Ascending aorta (tissue), 2 donors: Measurements from ENCODE around the gene TTBK2. TPM values are rescaled to one million over a fixed set of nuclear protein-coding genes. Genes with fewer than 3 reads are reported as not detected.

Experiments
- DNase-seq, 2 donors: peaks; one replicate each; pipeline ENCODE4 v3.0.0-alpha.2; 2019; ENCODE audit warnings: low spot score in 2 of 2
- H3K27ac ChIP-seq, 2 donors: fragments of 200-600 bp; sonication (generic); one replicate each; pipeline ENCODE4 v1.5.1; 2016 to 2017; ENCODE audit warnings: mild to moderate bottlenecking in 1 of 2
- H3K27me3 ChIP-seq: fragments of 200-600 bp; sonication (generic); one replicate; pipeline ENCODE4 v1.5.1; 2017
- H3K36me3 ChIP-seq, 2 donors: fragments of 200-600 bp; sonication (generic); one replicate each; pipeline ENCODE4 v1.5.1; 2016
- H3K4me1 ChIP-seq, 2 donors: fragments of 200-600 bp; sonication (generic); one replicate each; pipeline ENCODE4 v1.5.1; 2016 to 2017; ENCODE audit warnings: mild to moderate bottlenecking in 1 of 2
- H3K4me3 ChIP-seq, 2 donors: fragments of 200-600 bp; sonication (generic); one replicate each; pipeline ENCODE4 v1.5.1; 2016 to 2017; ENCODE audit warnings: mild to moderate bottlenecking in 1 of 2
- H3K9me3 ChIP-seq, 2 donors: fragments of 200-600 bp; sonication (generic); one replicate each; pipeline ENCODE4 v1.5.1; 2016
- CTCF ChIP-seq, 3 experiments: fragments of 200-600 bp in 2 of 3; fragments of 450-650 bp in 1 of 3; sonication (generic) in 2 of 3; IDR thresholded peaks; one replicate each; pipeline ENCODE4 v1.5.1; 2016 to 2019; ENCODE audit warnings: antibody characterized with exemption in 3 of 3, mild to moderate bottlenecking in 1 of 3, moderate library complexity in 1 of 3
- intact Hi-C: fragments of 100-400 bp; cut with DNase I; formaldehyde crosslinking; loops from one replicate; pipeline ENCODE4 v1.15.1; 2023
- total RNA-seq: library from RNA; depleted of rRNA; stranded (reverse); fragments of >200 nt; gene quantifications from one replicate; pipeline ENCODE4 v1.1.0, GENCODE V29; 2016

Gene TTBK2
- total RNA-seq, 1 donor from 2014 or later = 25.3 TPM

- H3K9me3 ChIP-seq = no peaks in the 10 kb centered on the region
- H3K36me3 ChIP-seq = peaks cover 0 to 3% of the 10 kb centered on the region in 2 donors
- no peaks in the 10 kb centered on the region for H3K27me3 ChIP-seq
- TF ChIP-seq CTCF (IDR thresholded peaks at IDR 0.05) = no peak
- H3K27ac ChIP-seq = no peak overlapping the region
- no peak overlapping the region for H3K4me3 ChIP-seq
- DNase-seq = no peak
- H3K4me1 ChIP-seq = no peaks in the 10 kb centered on the region
- intact Hi-C loops = no loop called here
Observed at GRCh38 chr15:42819786-42820185, 100.8 kb downstream of the TTBK2 start.

DNA sequence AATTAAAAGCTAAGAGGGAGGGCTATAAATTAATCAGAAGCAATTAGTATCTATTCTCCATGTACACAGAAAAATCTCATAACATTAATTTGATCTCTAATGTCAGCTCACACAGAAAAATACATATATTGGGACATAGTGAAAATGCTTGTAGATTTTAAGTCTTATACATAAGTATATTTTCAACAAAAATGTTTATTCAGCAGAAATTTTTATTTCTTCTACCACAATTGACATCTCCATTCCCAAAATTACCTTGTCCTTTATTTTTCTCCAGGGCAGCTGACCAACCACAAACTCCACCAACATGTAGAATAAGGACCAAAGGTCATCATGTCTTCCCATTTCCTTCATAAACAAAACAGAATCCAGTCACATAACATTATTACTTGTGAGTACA, 109.1 kb downstream of the TTBK2 start:
- no peaks in the 10 kb centered on the region for H3K4me1 ChIP-seq
- H3K27ac ChIP-seq = no peak overlapping the region
- peaks cover 7 to 8% of the 10 kb centered on the region in 2 donors for H3K36me3 ChIP-seq
- TF ChIP-seq CTCF (IDR thresholded peaks at IDR 0.05) = no peak
- no peak for DNase-seq
- no peaks in the 10 kb centered on the region for H3K27me3 ChIP-seq
- H3K9me3 ChIP-seq = no peaks in the 10 kb centered on the region
- intact Hi-C loops = no loop called here
- no peak overlapping the region for H3K4me3 ChIP-seq

DNA sequence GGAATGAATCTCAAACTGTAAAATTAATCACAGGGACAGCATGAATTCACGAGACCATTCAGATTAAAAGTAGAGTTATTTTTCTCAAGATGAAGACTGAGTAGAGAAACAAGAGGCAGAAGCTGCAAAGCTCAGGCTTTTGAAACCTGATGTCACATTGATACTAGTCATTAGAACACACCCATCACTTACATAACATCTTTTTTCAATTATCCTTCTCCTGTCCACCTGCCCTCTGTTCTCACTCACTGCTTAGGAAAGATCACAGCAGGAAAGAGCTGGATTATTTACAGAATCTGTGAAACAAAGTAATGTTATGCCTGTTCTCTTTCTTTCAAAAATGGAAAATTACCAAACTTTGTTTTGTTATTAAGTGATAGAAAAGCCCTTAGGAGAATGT, 111.7 kb downstream of the TTBK2 start:
- no peak for TF ChIP-seq CTCF (IDR thresholded peaks at IDR 0.05)
- Histone ChIP-seq H3K27ac (no peak overlapping the region), H3K27me3 (no peaks in the 10 kb centered on the region), H3K36me3 (peaks cover 7 to 8% of the 10 kb centered on the region in 2 donors), H3K9me3 (no peaks in the 10 kb centered on the region), H3K4me1 (no peaks in the 10 kb centered on the region), H3K4me3 (no peak overlapping the region)
- intact Hi-C loops = no loop called here
- DNase-seq = no peak

- no peaks in the 10 kb centered on the region for H3K4me1 ChIP-seq
- no peaks in the 10 kb centered on the region for H3K9me3 ChIP-seq
- intact Hi-C loops = no loop called here
- no peak for DNase-seq
- no peak overlapping the region for H3K27ac ChIP-seq
- H3K4me3 ChIP-seq = no peak overlapping the region
- TF ChIP-seq CTCF (IDR thresholded peaks at IDR 0.05) = no peak
- H3K27me3 ChIP-seq = no peaks in the 10 kb centered on the region
- H3K36me3 ChIP-seq = peaks cover 12 to 21% of the 10 kb centered on the region in 2 donors
Observed at GRCh38 chr15:42805266-42805665, 115.3 kb downstream of the TTBK2 start.

GRCh38 chr15:42804739-42805138, 115.8 kb downstream of the TTBK2 start:
- no peak overlapping the region for H3K27ac ChIP-seq
- no peak overlapping the region for H3K4me3 ChIP-seq
- DNase-seq = no peak
- intact Hi-C loops = loop anchor here (5.0 kb wide), 2 partner anchors 97 to 123 kb away; no protein-coding TSS in a partner anchor
- peaks cover 10 to 19% of the 10 kb centered on the region in 2 donors for H3K36me3 ChIP-seq
- H3K27me3 ChIP-seq = no peaks in the 10 kb centered on the region
- TF ChIP-seq CTCF (IDR thresholded peaks at IDR 0.05) = no peak
- no peaks in the 10 kb centered on the region for H3K9me3 ChIP-seq
- H3K4me1 ChIP-seq = no peaks in the 10 kb centered on the region

DNA sequence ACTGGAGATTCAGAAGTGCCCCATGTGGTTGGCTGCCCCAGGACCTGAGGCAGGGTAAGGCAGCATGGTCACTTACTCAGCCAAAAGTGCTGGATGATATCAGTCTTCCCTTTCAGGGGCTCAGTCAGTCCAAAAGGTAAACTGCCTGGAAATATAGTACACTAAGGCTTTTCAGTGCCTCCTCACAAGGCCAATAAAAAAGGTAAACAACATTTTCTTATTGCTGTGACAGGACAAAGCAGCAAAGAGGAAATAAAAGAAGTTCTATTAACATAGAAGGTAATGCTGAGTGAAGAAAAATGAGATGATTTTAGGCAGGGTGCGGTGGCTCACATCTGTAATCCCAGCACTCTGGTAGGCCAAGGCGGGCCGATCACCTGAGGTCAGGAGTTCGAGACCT, 117.1 kb downstream of the TTBK2 start:
- no peak for DNase-seq
- intact Hi-C loops = loop anchor here (5.0 kb wide), 2 partner anchors 96 to 124 kb away; no protein-coding TSS in a partner anchor
- no peak for TF ChIP-seq CTCF (IDR thresholded peaks at IDR 0.05)
- no peaks in the 10 kb centered on the region for H3K4me1 ChIP-seq
- H3K4me3 ChIP-seq = no peak overlapping the region
- H3K9me3 ChIP-seq = no peaks in the 10 kb centered on the region
- peaks cover 10 to 19% of the 10 kb centered on the region in 2 donors for H3K36me3 ChIP-seq
- H3K27ac ChIP-seq = no peak overlapping the region
- no peaks in the 10 kb centered on the region for H3K27me3 ChIP-seq
